A673 (cell line): Measurements from ENCODE around the gene ARL16.

Source experiments
- EZH2 ChIP-seq: fragments of 200-600 bp; sonication (generic); IDR thresholded peaks from 2 replicates; pipeline ENCODE4 v1.6.1; 2017; ENCODE audit warnings: borderline replicate concordance, low read depth, mild to moderate bottlenecking, mixed read lengths, antibody characterized with exemption, low read length; ENCODE audit not compliant: poor library complexity, severe bottlenecking
- TF ChIP-seq, protein P1 (sequence below): fragments of 300-800, 200-600 bp; sonication (generic); conservative IDR thresholded peaks from 2 replicates; pipeline ENCODE4 v1.5.1; 2017; ENCODE audit warnings: low read depth, mild to moderate bottlenecking, antibody characterized with exemption, low read length, moderate library complexity, mixed read lengths

DNA sequence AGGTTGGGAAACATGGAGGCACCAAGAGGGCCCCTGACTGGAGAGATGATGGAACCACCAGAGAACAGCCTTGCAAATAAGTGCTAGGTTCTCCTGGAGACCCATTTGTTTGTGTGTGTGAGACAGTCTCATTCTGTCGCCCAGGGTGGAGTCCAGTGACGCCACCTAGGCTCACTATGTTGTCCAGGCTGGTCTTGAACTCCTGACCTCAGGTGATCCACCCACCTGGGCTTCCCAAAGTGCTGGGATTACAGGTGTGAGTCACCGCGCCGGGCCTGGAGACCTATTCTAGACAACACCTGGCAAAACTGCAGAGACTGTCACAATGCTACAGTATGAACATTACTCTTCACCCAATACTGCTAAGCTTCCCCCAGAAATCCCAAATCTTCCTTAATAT lies 48.2 kb downstream of the ARL16 start:
- TF ChIP-seq, protein P1, sequence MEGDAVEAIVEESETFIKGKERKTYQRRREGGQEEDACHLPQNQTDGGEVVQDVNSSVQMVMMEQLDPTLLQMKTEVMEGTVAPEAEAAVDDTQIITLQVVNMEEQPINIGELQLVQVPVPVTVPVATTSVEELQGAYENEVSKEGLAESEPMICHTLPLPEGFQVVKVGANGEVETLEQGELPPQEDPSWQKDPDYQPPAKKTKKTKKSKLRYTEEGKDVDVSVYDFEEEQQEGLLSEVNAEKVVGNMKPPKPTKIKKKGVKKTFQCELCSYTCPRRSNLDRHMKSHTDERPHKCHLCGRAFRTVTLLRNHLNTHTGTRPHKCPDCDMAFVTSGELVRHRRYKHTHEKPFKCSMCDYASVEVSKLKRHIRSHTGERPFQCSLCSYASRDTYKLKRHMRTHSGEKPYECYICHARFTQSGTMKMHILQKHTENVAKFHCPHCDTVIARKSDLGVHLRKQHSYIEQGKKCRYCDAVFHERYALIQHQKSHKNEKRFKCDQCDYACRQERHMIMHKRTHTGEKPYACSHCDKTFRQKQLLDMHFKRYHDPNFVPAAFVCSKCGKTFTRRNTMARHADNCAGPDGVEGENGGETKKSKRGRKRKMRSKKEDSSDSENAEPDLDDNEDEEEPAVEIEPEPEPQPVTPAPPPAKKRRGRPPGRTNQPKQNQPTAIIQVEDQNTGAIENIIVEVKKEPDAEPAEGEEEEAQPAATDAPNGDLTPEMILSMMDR: no peak
- TF ChIP-seq EZH2: no peak
